HEK293 (cell line): Measurements from ENCODE around the gene DGAT2L6.

Experiments
- TCF7L2 ChIP-seq: IDR thresholded peaks from 2 replicates; pipeline ENCODE4 v1.6.1; 2011; ENCODE audit warnings: low read depth, mild to moderate bottlenecking, inconsistent platforms, low read length, moderate library complexity, borderline replicate concordance
- ZNF146 ChIP-seq: fragments of 450-650 bp; formaldehyde crosslinking; IDR thresholded peaks from 2 replicates; pipeline ENCODE4 v1.5.1; 2016; ENCODE audit warnings: missing biosample characterization, missing genetic modification characterization
- TF ChIP-seq, protein P1 (sequence below): fragments of 450-650 bp; formaldehyde crosslinking; IDR thresholded peaks from 2 replicates; pipeline ENCODE4 v1.5.1; 2016; ENCODE audit warnings: missing biosample characterization, missing genetic modification characterization

DNA sequence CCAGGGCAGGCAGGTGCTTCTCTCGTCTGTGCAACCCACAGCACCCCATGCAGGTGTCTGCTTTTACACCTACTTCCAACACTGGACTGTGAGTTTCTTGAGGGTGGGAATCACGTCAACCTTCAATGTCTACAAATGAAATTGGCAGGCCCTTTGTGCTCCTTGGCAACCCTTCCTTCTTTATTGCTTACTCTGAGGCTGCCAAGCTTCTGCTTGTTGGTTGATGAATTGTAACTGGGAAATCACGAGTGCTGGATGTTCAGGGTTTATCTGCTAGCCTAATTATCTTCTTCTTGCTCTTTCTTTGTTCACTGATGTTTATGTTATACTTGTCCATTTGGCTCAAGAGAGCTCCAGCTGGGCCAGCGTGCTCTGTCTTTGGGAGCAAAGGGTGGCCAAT is 2.5 kb upstream of the DGAT2L6 start:
- TF ChIP-seq, protein P1, sequence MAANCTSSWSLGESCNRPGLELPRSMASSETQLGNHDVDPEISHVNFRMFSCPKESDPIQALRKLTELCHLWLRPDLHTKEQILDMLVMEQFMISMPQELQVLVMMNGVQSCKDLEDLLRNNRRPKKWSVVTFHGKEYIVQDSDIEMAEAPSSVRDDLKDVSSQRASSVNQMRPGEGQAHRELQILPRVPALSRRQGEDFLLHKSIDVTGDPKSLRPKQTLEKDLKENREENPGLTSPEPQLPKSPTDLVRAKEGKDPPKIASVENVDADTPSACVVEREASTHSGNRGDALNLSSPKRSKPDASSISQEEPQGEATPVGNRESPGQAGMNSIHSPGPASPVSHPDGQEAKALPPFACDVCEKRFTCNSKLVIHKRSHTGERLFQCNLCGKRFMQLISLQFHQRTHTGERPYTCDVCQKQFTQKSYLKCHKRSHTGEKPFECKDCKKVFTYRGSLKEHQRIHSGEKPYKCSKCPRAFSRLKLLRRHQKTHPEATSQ (tag by site-specific recombination), result no peak
- TF ChIP-seq ZNF146, result no peak
- TF ChIP-seq TCF7L2, result no peak
